HepG2 (cell line): ENCODE data around the gene EPHB3. TPM values are rescaled to one million over a fixed set of nuclear protein-coding genes. Genes with fewer than 3 reads are reported as not detected.

Experiments used
- ATAC-seq: fragments of 200-7000 bp; cut with Tn5 transposase; 3 replicates; pipeline ENCODE4 v1.9.1; 2020; ENCODE audit warnings: mild to moderate bottlenecking, moderate library complexity
- BruUV-seq: library from RNA; stranded (reverse); fragments of 400-500 nt; replicated peaks from 2 replicates; lab custom pipeline; 2021; lab: Mats Ljungman, UMichigan
- CTCF ChIA-PET: fragments of 300-600 bp; formaldehyde crosslinking; extraction: SDS; loops from one replicate; lab custom pipeline; 2021; ENCODE audit warnings: low total read pairs, inconsistent platforms, low intra/inter-chr PET ratio; lab: Yijun Ruan, JAX
- POLR2A ChIA-PET: fragments of 350-600 bp; sonication (Branson Sonifier 250); formaldehyde crosslinking; loops from one replicate; lab custom pipeline; 2020; ENCODE audit warnings: antibody characterized with exemption, inconsistent platforms; lab: Yijun Ruan, JAX
- DNase-seq: peaks from one replicate; pipeline ENCODE4 v3.0.0-alpha.2; 2015; ENCODE audit warnings: low spot score
- FAIRE-seq: peaks from 3 replicates; lab custom pipeline; 2011; peaks lifted over from hg19 to GRCh38; lab: Jason Lieb, UNC
- H2AFZ ChIP-seq: one replicate; pipeline ENCODE4 v1.6.1; 2011; ENCODE audit warnings: low read length, inconsistent platforms
- H3K27ac ChIP-seq: fragments of 300-600 bp; 3 replicates; pipeline ENCODE4 v1.8.0; 2011; ENCODE audit warnings: mixed run types, mild to moderate bottlenecking, mixed read lengths, low read length, inconsistent platforms; ENCODE audit not compliant: insufficient read depth; ENCODE audit errors: extremely low read length
- H3K27me3 ChIP-seq, 2 experiments: fragments of 200-600 bp in 1 of 2; 2 replicates in 1 of 2; 3 replicates in 1 of 2; pipeline versions ENCODE4 v1.6.0 to v1.8.0; 2011; ENCODE audit warnings: low read length in 2 of 2, mild to moderate bottlenecking in 2 of 2, moderate library complexity in 2 of 2, inconsistent platforms in 1 of 2; ENCODE audit not compliant: insufficient read depth in 2 of 2, control insufficient read depth in 1 of 2
- H3K36me3 ChIP-seq, 2 experiments: fragments of 200-600 bp in 1 of 2; replicated peaks in 1 of 2; 2 replicates in 1 of 2; 3 replicates in 1 of 2; pipeline versions ENCODE4 v1.5.1 to v1.8.0; 2011; ENCODE audit warnings: low read length in 2 of 2, inconsistent platforms in 1 of 2; ENCODE audit not compliant: insufficient read depth in 2 of 2, control insufficient read depth in 1 of 2
- H3K4me1 ChIP-seq: 2 replicates; pipeline ENCODE4 v1.5.1; 2012; ENCODE audit warnings: low read length, inconsistent platforms; ENCODE audit not compliant: insufficient read depth
- H3K4me2 ChIP-seq: 2 replicates; pipeline ENCODE4 v1.6.0; 2011; ENCODE audit warnings: low read depth, low read length, inconsistent platforms
- H3K4me3 ChIP-seq, 3 experiments: fragments of 200-600 bp in 1 of 3; sonication (generic), shearing (Covaris generic) in 1 of 3; replicated peaks in 1 of 3; 2 replicates each; pipeline ENCODE4 v1.5.1; 2011 to 2016; ENCODE audit warnings: low read length in 3 of 3, inconsistent platforms in 2 of 3, low read depth in 2 of 3, mild to moderate bottlenecking in 2 of 3, control low read depth in 1 of 3, mixed read lengths in 1 of 3; ENCODE audit not compliant: insufficient read depth in 1 of 3
- H3K79me2 ChIP-seq: one replicate; pipeline ENCODE4 v1.6.1; 2011; ENCODE audit warnings: low read length, inconsistent platforms; ENCODE audit not compliant: insufficient read depth
- H3K9ac ChIP-seq: 2 replicates; pipeline ENCODE4 v1.6.0; 2011; ENCODE audit warnings: mild to moderate bottlenecking, low read depth, low read length, inconsistent platforms; ENCODE audit not compliant: insufficient read depth
- H3K9me3 ChIP-seq: 2 replicates; pipeline ENCODE4 v1.5.1; 2012; ENCODE audit warnings: mild to moderate bottlenecking, low read length
- H4K20me1 ChIP-seq: 2 replicates; pipeline ENCODE4 v1.6.0; 2011; ENCODE audit warnings: inconsistent platforms, mild to moderate bottlenecking, low read length, moderate library complexity; ENCODE audit not compliant: insufficient read depth
- MAFF ChIP-seq: IDR thresholded peaks from 2 replicates; pipeline ENCODE4 v1.6.1; 2011; ENCODE audit warnings: low read depth, low read length, improper control_type of control experiment
- MAFK ChIP-seq, 2 experiments: IDR thresholded peaks in 1 of 2; conservative IDR thresholded peaks in 1 of 2; 2 replicates each; pipeline ENCODE4 v1.6.1; 2011; ENCODE audit warnings: improper control_type of control experiment in 2 of 2, low read length in 2 of 2
- NFE2 ChIP-seq: sonication (generic); formaldehyde crosslinking; IDR thresholded peaks from 2 replicates; pipeline ENCODE4 v1.4.0; 2020; ENCODE audit warnings: missing genetic modification reagents
- PAWR ChIP-seq: sonication (generic); formaldehyde crosslinking; IDR thresholded peaks from 2 replicates; pipeline ENCODE4 v1.4.0; 2020; ENCODE audit warnings: missing genetic modification reagents, mild to moderate bottlenecking, borderline replicate concordance
- SRSF9 ChIP-seq: fragments of 200-400 bp; formaldehyde crosslinking; IDR thresholded peaks from 2 replicates; pipeline ENCODE4 v1.6.1; 2018; ENCODE audit warnings: borderline replicate concordance, mild to moderate bottlenecking, low read depth, low read length; ENCODE audit not compliant: insufficient read depth, poor library complexity, severe bottlenecking
- ZNF350 ChIP-seq: sonication (generic); formaldehyde crosslinking; IDR thresholded peaks from 2 replicates; pipeline ENCODE4 v1.4.0; 2020; ENCODE audit warnings: mild to moderate bottlenecking, low read depth, missing genetic modification reagents, borderline replicate concordance
- ZNF546 ChIP-seq: sonication (generic); formaldehyde crosslinking; conservative IDR thresholded peaks from 2 replicates; pipeline ENCODE4 v1.8.1; 2023; ENCODE audit warnings: mild to moderate bottlenecking, missing genetic modification reagents
- WGBS: methylation state at CpG from one replicate; pipeline ENCODE4 v1.1.6; 2017; ENCODE audit warnings: low lambda C conversion rate; 5-methylcytosine and 5-hydroxymethylcytosine counted together
- in situ Hi-C: cut with HindIII; loops from 2 replicates; pipeline ENCODE4 v1.10.0; 2017; ENCODE audit warnings: low pct_unique_long_range_greater_than_20kb; ENCODE audit not compliant: extremely low pct_ligation_motif_present
- intact Hi-C: fragments of 100-400 bp; cut with micrococcal nuclease; formaldehyde crosslinking; loops from one replicate; pipeline ENCODE4 v1.10.0; 2022; ENCODE audit not compliant: unreplicated experiment
- polyA plus RNA-seq, 8 experiments: library from polyadenylated mRNA; depleted of rRNA in 3 of 8; stranded (reverse) in 7 of 8; unstranded in 1 of 8; fragments of >200 nt; fragmentation: Illumina TruSeq in 4 of 8; extraction: Trizol in 4 of 8; gene quantifications; 2 replicates each; pipeline versions ENCODE4 v1.2.1 to v1.2.3, GENCODE V29; 2011 to 2016; ENCODE audit warnings: low read depth in 4 of 8, missing spikeins in 1 of 8, mixed read lengths in 1 of 8; ENCODE audit not compliant: insufficient read depth in 1 of 8
- total RNA-seq, 5 experiments: library from RNA; depleted of rRNA; stranded (reverse); fragments of >200 nt; fragmentation: Illumina TruSeq; extraction: Trizol; gene quantifications; 2 replicates each; pipeline ENCODE4 v1.2.3, GENCODE V29; 2016; ENCODE audit warnings: low read depth in 1 of 5

Gene EPHB3
- total and polyA plus RNA-seq, 2 of the 13 experiments (the other 11 are each of a cell fraction or from before 2014, with no cell fraction given): 0.01 TPM; not detected in 1

DNA sequence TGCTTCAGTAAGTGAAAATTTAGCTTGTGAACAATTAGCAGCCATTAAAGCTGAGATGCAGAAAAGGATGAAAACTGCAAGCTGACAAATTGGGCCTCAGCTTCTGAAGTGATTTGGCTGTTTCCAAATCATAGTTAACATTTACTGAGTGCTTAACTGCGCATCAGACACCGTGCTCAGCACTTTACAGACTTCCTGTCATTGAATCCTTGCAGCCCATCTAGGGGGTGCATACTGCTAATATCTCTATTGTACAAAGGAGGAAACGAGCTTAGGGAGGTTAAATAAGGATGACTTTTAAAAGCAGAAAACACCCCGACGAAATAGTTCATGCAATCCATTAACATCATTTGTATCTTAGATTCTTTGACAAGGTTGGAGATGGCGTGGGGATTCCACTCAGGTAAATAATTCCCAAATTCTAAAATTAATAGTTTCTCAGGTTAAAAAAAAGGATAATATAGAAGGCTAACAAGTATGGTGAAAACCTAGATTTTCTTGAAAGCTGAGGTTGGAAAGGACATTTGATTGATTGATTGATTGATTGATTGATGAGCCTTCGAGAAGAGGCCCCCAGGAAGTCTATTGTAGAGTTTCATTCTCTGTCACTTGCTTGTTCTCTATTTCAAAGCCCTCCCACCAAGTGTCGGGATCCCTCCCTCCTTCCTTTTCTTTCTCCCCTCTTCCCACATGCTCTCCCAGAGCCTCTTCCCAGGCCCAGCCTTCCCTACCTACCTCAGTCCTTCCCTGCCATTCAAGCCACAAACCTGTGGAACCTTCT is 23.5 kb upstream of the EPHB3 start:
- Histone ChIP-seq H3K27ac (no peak overlapping the region), H3K4me2 (no peak overlapping the region), H2AFZ (no peak overlapping the region), H3K36me3 (no peaks in the 10 kb centered on the region), H3K27me3 (peaks cover 1 to 34% of the 10 kb centered on the region in 2 experiments; a peak in 2 of 5 replicates), H3K4me3 (no peak overlapping the region), H3K9ac (no peak overlapping the region), H3K4me1 (no peaks in the 10 kb centered on the region), H3K79me2 (no peaks in the 10 kb centered on the region), H4K20me1 (no peaks in the 10 kb centered on the region), H3K9me3 (no peaks in the 10 kb centered on the region)
- DNase-seq (no peak), ATAC-seq (no peak), FAIRE-seq (no peak)
- WGBS: 4% methylated on average over 8 of the region's 8 CpGs
- TF ChIP-seq PAWR (CRISPR knock-in tag) (no peak), SRSF9 (no peak), MAFF (peak; percentile 37; the same call in 1 of the 2 replicates), ZNF546 (CRISPR knock-in tag) (no peak), ZNF350 (CRISPR knock-in tag) (no peak), MAFK (conservative IDR thresholded peaks at IDR 0.05 in 1 of 2, IDR thresholded peaks at IDR 0.05 in 1 of 2; ENCODE audit: low read length in 2 of 2) (peak in 1 of 2 experiments; percentile 10; a peak in 2 of 4 replicates), NFE2 (CRISPR knock-in tag) (no peak)
- CTCF ChIA-PET: no interaction called here
- POLR2A ChIA-PET: no interaction called here
- intact Hi-C loops (no loop called here), in situ Hi-C loops (no loop called here)
- BruUV-seq: no TSS peak
